HG03064 (cell line): ENCODE results near the gene CDK5RAP1.

ENCODE experiments used
- ATAC-seq: cut with Tn5 transposase; IDR thresholded peaks from one replicate; pipeline ENCODE4 v1.9.1; 2021; ENCODE audit warnings: low read depth; ENCODE audit not compliant: unreplicated experiment

Gene CDK5RAP1

DNA sequence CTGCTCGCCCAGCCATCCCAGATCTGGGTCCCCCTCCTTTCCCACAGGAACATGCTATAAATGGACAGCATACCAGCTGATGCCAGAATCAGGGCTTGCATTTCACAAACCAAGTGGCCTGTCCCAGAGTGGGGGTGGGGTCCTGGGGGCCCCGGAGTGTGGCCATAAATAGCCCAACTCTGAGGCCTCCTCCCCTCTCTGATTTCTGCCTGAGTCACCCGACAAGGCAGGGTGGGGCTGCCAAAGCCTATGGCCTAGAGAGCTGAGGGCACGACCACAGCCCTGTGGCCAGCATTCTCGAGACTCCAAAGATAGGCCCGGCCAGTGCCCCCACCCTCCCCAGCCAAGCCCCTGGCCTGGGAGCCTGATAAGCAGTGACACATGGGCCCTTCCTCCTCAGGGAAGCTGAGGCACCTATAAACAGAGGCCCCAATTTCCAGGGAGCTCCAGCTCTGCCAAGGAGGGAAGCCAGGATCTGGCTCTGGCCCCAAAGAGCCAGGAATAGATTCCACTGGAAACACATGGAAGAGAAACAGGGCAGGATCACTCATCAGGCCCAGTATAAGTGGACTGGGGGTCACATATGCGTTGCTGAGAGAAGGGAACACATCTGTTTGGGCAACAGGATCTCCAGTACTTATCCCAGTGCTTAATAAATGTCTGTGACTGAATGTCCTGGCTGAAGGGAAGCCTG is 22.0 kb upstream of the CDK5RAP1 start:
- no peak for ATAC-seq

DNA sequence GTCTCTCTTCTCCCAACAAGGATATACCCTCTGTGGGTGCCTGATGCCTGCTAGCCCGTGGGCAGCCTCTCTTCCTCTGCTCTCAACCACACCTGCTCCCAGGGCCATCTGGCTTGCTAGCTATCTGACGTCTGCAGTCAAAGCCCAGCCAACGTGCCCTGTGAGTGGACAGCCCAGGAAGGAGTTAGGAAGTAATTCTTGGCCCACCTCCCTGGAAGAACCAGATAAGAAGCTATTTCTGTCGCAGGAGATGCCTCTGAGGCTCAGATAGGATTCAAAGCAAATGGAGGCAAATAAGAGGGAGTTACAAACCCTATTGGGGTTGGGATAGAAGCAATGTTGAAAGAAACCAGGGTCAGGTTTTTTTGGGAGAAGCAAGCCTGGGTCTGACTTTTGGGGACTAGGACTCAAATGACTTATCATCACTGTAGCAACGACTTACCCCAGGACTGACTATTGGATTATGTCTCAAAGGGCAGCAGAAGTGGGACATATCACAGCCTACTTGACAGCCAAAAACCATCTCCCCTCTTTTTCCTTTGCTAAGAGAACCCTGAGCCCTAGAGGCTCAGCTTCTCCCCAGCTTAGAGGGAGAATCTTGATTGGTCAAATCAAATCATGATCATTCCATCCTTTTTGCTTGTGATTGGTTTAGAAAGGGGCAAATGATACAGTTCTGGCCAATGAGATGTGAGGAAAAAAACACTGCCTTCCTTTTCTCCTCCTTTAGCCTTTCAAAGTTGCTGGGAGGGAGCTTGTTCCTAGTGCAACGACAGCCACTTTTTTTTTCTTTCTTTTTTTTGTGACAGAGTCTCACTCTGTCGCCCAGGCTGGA is 18.0 kb upstream of the CDK5RAP1 start:
- no peak for ATAC-seq

GRCh38 chr20:33418033-33418432 is 16.7 kb upstream of the CDK5RAP1 start:
- ATAC-seq: no peak

DNA sequence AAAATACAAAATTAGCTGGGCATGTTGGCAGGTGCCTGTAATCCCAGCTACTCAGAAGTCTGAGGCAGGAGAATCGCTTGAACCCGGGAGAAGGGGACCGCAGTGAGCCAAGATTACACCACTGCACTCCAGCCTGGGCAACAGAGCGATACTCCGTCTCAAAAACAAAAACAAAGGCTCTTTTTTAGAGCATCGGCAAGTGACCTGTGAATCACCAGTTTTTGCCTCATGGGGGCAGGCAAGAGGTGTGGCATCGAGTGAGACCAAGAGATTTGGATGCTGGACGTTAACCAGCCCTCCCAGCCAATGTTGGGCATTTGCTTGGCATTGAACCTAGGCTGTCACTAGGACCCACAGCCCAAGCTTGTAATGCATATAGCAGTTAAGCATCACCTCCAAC is 14.6 kb upstream of the CDK5RAP1 start:
- no peak for ATAC-seq

DNA sequence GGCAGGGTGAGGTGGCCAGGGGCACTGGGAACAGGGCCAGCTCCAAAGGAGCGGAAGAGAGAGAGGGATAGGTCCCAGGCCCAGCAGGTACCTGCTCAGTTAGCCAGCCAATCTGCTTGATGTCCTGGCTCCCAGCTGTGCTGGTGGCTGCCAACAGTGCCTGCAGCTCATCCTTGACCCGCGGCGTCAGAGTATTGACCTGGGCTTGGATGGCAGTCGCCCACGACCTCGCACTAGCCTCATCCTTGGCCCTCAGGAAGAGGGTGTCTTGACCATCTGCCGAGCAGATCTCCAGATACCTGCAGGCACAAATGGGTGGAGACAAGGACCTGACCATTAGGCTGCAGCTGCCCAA is 11.1 kb upstream of the CDK5RAP1 start:
- no peak for ATAC-seq

GRCh38 chr20:33411711-33412483 is 10.6 kb upstream of the CDK5RAP1 start:
- ATAC-seq: no peak

GRCh38 chr20:33411242-33411641 is 9.9 kb upstream of the CDK5RAP1 start:
- ATAC-seq: no peak

- no peak for ATAC-seq
Observed at GRCh38 chr20:33410081-33410742, 8.9 kb upstream of the CDK5RAP1 start.

DNA sequence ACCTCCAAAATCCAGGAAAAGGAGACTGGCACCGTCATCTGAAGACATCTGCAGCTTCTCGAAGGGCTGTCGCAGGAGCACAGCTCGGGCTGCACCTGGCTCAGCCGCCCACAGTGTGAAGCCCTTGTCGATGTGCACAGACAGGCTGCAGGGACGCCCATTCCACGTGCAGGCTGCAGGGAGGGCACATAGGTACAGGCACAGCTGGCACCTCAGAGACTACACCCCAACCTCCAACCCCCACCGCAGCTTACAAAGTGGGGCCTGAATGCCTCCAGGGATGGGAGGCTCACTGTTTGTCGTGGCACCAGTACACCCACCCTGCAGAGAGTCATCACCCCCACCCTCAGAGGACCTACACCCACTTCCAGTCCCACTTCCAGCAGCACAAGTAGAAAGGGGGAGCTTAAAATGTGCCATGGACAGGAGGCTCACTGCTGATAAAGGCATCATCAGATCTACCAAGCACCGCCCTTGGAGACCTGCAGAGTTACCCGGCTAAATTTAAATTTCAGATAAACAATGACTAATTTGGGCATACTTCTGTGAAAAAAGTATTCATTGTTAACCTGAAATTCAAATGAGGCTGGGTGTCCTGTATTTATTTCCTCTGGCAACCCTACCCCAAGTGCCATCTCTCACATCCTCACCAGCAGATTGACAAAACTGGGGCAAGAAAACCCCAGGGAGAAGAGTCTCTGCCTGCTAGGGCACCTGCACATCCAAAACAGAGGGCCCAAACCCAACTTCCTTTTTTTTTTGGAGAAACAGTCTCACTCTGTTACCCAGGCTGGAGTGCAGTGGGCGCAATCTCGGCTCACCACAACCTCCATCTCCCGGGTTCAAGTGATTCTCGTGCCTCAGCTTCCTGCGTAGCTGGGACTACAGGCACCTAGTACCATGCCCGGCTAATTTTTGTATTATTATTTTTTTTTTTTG is 7.7 kb upstream of the CDK5RAP1 start:
- no peak for ATAC-seq

DNA sequence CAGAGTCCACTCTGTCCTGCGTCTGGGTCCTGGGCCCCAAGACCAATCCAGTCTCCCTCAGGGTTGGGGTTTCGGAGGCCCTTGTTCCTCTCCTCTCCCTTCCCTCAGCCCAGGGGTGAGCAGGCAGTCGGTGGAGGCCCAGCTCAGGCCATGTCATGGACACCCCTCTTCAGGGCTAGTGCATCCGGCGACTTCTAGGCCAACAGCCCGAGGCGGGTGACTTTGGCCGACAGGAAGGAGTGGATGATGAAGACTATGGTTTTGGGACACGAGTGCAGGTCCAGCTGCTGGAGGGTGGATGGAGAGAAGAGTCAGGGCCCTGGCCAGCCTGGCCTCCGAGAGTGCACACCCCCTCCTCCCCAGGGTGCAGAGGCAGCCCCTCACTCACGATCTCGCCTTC is 7.0 kb upstream of the CDK5RAP1 start:
- ATAC-seq: no peak

GRCh38 chr20:33407796-33408195 is 6.5 kb upstream of the CDK5RAP1 start:
- no peak for ATAC-seq

DNA sequence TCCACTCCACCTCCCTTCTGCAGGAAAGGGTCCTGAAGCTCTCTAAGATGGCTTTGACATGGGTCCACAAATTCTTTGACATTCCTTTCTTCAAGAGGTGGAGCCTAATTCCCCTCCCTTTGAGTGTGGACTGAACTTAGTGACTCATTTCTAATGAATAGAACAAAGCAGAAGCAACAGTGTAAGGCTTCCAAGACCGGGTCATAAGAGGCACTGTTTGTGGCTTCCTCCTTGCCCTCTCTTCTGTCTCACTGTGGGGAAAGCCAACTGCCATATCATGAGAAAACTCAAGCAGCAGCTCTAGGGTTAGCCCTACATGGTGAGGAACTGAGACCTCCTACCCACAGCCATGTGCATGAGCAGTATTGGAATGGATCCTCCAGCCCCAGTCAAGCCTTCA is 5.9 kb upstream of the CDK5RAP1 start:
- no peak for ATAC-seq

GRCh38 chr20:33404281-33404680 is 3.0 kb upstream of the CDK5RAP1 start:
- ATAC-seq: no peak

- ATAC-seq: no peak
Observed at GRCh38 chr20:33401921-33402369, 626 bp upstream of the CDK5RAP1 start.

- no peak for ATAC-seq
Observed at GRCh38 chr20:33400812-33401183, 521 bp downstream of the CDK5RAP1 start.

- no peak for ATAC-seq
Observed at GRCh38 chr20:33399924-33400323, 1.4 kb downstream of the CDK5RAP1 start.

- no peak for ATAC-seq
Observed at GRCh38 chr20:33394718-33395117, 6.6 kb downstream of the CDK5RAP1 start.

- ATAC-seq: no peak
Observed at GRCh38 chr20:33393609-33394008, 7.7 kb downstream of the CDK5RAP1 start.

- no peak for ATAC-seq
Observed at GRCh38 chr20:33391722-33392415, 9.4 kb downstream of the CDK5RAP1 start.
